Measurements from ENCODE around the gene C2orf68. TPM values are rescaled to one million over a fixed set of nuclear protein-coding genes. Genes with fewer than 3 reads are reported as not detected.

C2orf68 gene
- total and polyA plus RNA-seq, 2 of the 13 experiments (the other 11 are each of a cell fraction or from before 2014, with no cell fraction given): 47.1 to 77.4 TPM

- TF ChIP-seq ZBED4 (CRISPR knock-in tag; IDR thresholded peaks at IDR 0.05; ENCODE audit: borderline replicate concordance): peak; percentile 92
- TF ChIP-seq ZBTB7B (CRISPR knock-in tag; IDR thresholded peaks at IDR 0.05): peak; percentile 37; the same call in 1 of the 2 replicates
- TF ChIP-seq, protein P1, sequence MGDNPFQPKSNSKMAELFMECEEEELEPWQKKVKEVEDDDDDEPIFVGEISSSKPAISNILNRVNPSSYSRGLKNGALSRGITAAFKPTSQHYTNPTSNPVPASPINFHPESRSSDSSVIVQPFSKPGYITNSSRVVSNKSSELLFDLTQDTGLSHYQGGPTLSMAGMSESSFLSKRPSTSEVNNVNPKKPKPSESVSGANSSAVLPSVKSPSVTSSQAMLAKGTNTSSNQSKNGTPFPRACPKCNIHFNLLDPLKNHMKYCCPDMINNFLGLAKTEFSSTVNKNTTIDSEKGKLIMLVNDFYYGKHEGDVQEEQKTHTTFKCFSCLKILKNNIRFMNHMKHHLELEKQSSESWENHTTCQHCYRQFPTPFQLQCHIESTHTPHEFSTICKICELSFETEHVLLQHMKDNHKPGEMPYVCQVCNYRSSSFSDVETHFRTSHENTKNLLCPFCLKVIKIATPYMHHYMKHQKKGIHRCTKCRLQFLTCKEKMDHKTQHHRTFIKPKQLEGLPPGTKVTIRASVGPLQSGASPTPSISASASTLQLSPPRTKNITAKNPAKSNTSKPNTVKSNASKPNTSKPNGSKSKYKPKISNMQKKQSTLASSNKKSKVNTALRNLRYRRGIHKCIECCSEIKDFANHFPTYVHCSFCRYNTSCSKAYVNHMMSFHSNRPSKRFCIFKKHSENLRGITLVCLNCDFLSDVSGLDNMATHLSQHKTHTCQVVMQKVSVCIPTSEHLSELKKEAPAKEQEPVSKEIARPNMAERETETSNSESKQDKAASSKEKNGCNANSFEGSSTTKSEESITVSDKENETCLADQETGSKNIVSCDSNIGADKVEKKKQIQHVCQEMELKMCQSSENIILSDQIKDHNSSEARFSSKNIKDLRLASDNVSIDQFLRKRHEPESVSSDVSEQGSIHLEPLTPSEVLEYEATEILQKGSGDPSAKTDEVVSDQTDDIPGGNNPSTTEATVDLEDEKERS (CRISPR knock-in tag; IDR thresholded peaks at IDR 0.05): no peak
- no peak for TF ChIP-seq KDM1A (CRISPR knock-in tag; IDR thresholded peaks at IDR 0.05)
- peak; percentile 97 for TF ChIP-seq KAT8 (CRISPR knock-in tag; IDR thresholded peaks at IDR 0.05)
- no peak for TF ChIP-seq ZNF549 (CRISPR knock-in tag; IDR thresholded peaks at IDR 0.05)
- TF ChIP-seq ZNF12 (CRISPR knock-in tag; IDR thresholded peaks at IDR 0.05): peak; percentile 14; the same call in 1 of the 2 replicates
- TF ChIP-seq CCAR2 (optimal IDR thresholded peaks at IDR 0.05; ENCODE audit: low read depth, low read length): no peak
- peak; percentile 69 for TF ChIP-seq ISL2 (CRISPR knock-in tag; IDR thresholded peaks at IDR 0.05)
- no peak; the same call in 1 of the 2 replicates for TF ChIP-seq GZF1 (CRISPR knock-in tag; IDR thresholded peaks at IDR 0.05)
- TF ChIP-seq SIN3A (IDR thresholded peaks at IDR 0.05; ENCODE audit: borderline replicate concordance, low read depth, low read length): peak; percentile 83; the same call in 1 of the 2 replicates
- peak; percentile 38; the same call in 1 of the 2 replicates for TF ChIP-seq ZFP82 (CRISPR knock-in tag; IDR thresholded peaks at IDR 0.05; ENCODE audit: borderline replicate concordance)
- TF ChIP-seq ZNF768 (CRISPR knock-in tag; IDR thresholded peaks at IDR 0.05): peak; percentile 83
- TF ChIP-seq STAG1 (CRISPR knock-in tag; IDR thresholded peaks at IDR 0.05): no peak
- TF ChIP-seq NFE2L1 (CRISPR knock-in tag; IDR thresholded peaks at IDR 0.05; ENCODE audit: borderline replicate concordance): no peak
- TF ChIP-seq ZNF121 (CRISPR knock-in tag; IDR thresholded peaks at IDR 0.05): no peak
- TF ChIP-seq AKAP8 (CRISPR knock-in tag; IDR thresholded peaks at IDR 0.05): peak; percentile 51; the same call in 1 of the 2 replicates
- peak; percentile 75; the same call in 1 of the 2 replicates for TF ChIP-seq FLYWCH1 (CRISPR knock-in tag; IDR thresholded peaks at IDR 0.05)
- TF ChIP-seq BRCA1 (CRISPR knock-in tag; IDR thresholded peaks at IDR 0.05): peak; percentile 68; the same call in 1 of the 2 replicates
- TF ChIP-seq, protein P2, sequence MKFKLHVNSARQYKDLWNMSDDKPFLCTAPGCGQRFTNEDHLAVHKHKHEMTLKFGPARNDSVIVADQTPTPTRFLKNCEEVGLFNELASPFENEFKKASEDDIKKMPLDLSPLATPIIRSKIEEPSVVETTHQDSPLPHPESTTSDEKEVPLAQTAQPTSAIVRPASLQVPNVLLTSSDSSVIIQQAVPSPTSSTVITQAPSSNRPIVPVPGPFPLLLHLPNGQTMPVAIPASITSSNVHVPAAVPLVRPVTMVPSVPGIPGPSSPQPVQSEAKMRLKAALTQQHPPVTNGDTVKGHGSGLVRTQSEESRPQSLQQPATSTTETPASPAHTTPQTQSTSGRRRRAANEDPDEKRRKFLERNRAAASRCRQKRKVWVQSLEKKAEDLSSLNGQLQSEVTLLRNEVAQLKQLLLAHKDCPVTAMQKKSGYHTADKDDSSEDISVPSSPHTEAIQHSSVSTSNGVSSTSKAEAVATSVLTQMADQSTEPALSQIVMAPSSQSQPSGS (CRISPR knock-in tag; IDR thresholded peaks at IDR 0.05): no peak; the same call in 1 of the 2 replicates
- no peak for TF ChIP-seq ZSCAN22 (CRISPR knock-in tag; IDR thresholded peaks at IDR 0.05)
- TF ChIP-seq GATA4 (IDR thresholded peaks at IDR 0.05; ENCODE audit: borderline replicate concordance, low read depth): peak; percentile 49; the same call in 1 of the 2 replicates
Observed at GRCh38 chr2:85611705-85612587, at the start of gene C2orf68 (continued).
